A673 (cell line): Measurements from ENCODE around the gene PLTP.

ENCODE experiments used
- CTCF ChIP-seq: fragments of 300-800, 200-600 bp; sonication (generic); conservative IDR thresholded peaks from 2 replicates; pipeline ENCODE4 v1.5.1; 2017; ENCODE audit warnings: low read depth, mild to moderate bottlenecking, antibody characterized with exemption, low read length, moderate library complexity, mixed read lengths
- EZH2 ChIP-seq: fragments of 200-600 bp; sonication (generic); IDR thresholded peaks from 2 replicates; pipeline ENCODE4 v1.6.1; 2017; ENCODE audit warnings: borderline replicate concordance, low read depth, mild to moderate bottlenecking, mixed read lengths, antibody characterized with exemption, low read length; ENCODE audit not compliant: poor library complexity, severe bottlenecking

DNA sequence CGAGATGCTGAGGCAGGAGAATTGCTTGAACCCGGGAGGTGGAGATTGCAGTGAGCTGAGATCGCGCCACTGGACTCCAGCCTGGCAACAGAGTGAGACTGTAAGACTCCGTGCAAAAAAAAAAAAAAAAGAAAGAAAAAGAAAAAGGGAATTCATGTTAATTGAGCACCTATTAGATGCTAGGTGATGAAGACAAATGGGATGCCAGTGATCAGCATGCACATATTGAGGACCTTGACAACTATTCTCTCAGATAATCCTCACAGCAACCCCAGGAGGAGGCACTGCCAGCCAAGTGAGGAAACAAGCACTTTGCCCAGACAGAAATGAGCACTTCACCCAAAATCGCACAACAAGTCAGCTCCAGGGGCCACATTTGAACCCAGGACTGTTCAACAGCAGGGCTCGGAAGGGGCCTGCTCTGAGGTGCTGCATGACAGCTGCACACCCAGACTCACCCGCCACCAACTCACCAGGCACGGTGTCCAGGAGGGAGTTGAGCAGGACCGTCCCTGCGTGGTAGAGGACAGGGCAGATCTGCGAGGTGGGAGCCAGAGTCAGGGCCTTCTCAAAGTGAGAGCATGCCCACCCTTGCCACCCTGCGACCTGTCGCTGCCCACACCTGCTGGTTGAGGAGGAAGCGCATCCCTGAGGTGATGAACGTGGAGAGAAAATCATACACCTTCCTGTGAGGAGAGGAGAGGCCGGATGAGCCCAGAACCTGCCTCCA lies 4.6 kb downstream of the PLTP start:
- TF ChIP-seq CTCF (no peak), EZH2 (no peak)
